Fibroblast of the aortic adventitia (primary cell): ENCODE data around the gene GALK2. TPM values are rescaled to one million over a fixed set of nuclear protein-coding genes. Genes with fewer than 3 reads are reported as not detected.
"Not testable (repeated sequence)": the region's sequence is repeated elsewhere in the genome, so short reads cannot be mapped to it uniquely, and the experiment has no call there.

ENCODE experiments used
- DNase-seq: peaks from one replicate; pipeline ENCODE4 v3.0.0-alpha.2; 2010; ENCODE audit warnings: low read depth
- H3K4me3 ChIP-seq: 2 replicates; pipeline ENCODE4 v1.5.1; 2011; ENCODE audit warnings: low read depth, mild to moderate bottlenecking, control low read depth, low read length, moderate library complexity
- CTCF ChIP-seq: IDR thresholded peaks from 2 replicates; pipeline ENCODE4 v1.5.1; 2011; ENCODE audit warnings: mild to moderate bottlenecking, low read length, control low read depth, inconsistent platforms; ENCODE audit not compliant: insufficient read depth
- total RNA-seq: library from RNA; depleted of rRNA; stranded (reverse); fragments of >200 nt; gene quantifications from 2 replicates; pipeline ENCODE4 v1.2.3, GENCODE V29; 2012; ENCODE audit warnings: low replicate concordance

GALK2 gene
- total RNA-seq, 1 donor = 30.9 TPM

- no peak for TF ChIP-seq CTCF
- DNase-seq = no peak
- no peak overlapping the region for H3K4me3 ChIP-seq
These were observed 19.6 kb downstream of the GALK2 start for GRCh38 chr15:49189631-49190030.

- no peak for TF ChIP-seq CTCF
- H3K4me3 ChIP-seq = no peak overlapping the region
- no peak for DNase-seq
These were observed 20.5 kb downstream of the GALK2 start for GRCh38 chr15:49190586-49190985.

GRCh38 chr15:49191892-49192291, 21.8 kb downstream of the GALK2 start:
- no peak for DNase-seq
- H3K4me3 ChIP-seq = no peak overlapping the region
- TF ChIP-seq CTCF = no peak

- no peak for TF ChIP-seq CTCF
- no peak for DNase-seq
- no peak overlapping the region for H3K4me3 ChIP-seq
These were observed 26.8 kb downstream of the GALK2 start for GRCh38 chr15:49196856-49197255.

- no peak overlapping the region for H3K4me3 ChIP-seq
- no peak for TF ChIP-seq CTCF
- peak; percentile 46 for DNase-seq
These were observed 29.6 kb downstream of the GALK2 start for GRCh38 chr15:49199666-49200065.

GRCh38 chr15:49200347-49200746, 30.3 kb downstream of the GALK2 start:
- TF ChIP-seq CTCF = no peak
- H3K4me3 ChIP-seq = no peak overlapping the region
- DNase-seq = no peak

GRCh38 chr15:49208102-49208501, 38.1 kb downstream of the GALK2 start:
- H3K4me3 ChIP-seq, DNase-seq: not testable (repeated sequence)
